HG03095 (cell line): Measurements from ENCODE around the gene GGA3.
A peak's percentile ranks its signal among the peaks of the same experiment; 100 is the strongest.
"Not testable (repeated sequence)": the region's sequence is repeated elsewhere in the genome, so short reads cannot be mapped to it uniquely, and the experiment has no call there.

Source experiments
- ATAC-seq: cut with Tn5 transposase; IDR thresholded peaks from one replicate; pipeline ENCODE4 v1.9.1; 2021; ENCODE audit warnings: moderate library complexity; ENCODE audit not compliant: unreplicated experiment

GGA3 gene

DNA sequence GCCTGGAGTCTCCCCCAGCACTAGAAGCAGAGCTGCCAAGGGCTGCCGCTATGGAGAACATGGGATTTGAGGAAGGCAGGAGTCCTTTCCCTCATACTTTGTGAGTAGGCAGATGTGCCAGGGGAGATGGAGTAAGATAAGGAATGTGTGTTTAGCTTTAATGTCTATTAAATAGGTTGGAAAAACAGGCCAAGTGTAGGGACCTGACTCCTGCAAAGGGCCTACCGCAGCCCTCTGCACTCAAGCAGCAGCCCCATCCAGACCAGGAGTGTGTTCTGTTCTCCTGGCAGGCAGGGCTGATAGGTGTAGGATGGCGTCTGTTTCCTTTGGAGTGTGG lies 11.4 kb upstream of the GGA3 start:
- ATAC-seq = no peak

DNA sequence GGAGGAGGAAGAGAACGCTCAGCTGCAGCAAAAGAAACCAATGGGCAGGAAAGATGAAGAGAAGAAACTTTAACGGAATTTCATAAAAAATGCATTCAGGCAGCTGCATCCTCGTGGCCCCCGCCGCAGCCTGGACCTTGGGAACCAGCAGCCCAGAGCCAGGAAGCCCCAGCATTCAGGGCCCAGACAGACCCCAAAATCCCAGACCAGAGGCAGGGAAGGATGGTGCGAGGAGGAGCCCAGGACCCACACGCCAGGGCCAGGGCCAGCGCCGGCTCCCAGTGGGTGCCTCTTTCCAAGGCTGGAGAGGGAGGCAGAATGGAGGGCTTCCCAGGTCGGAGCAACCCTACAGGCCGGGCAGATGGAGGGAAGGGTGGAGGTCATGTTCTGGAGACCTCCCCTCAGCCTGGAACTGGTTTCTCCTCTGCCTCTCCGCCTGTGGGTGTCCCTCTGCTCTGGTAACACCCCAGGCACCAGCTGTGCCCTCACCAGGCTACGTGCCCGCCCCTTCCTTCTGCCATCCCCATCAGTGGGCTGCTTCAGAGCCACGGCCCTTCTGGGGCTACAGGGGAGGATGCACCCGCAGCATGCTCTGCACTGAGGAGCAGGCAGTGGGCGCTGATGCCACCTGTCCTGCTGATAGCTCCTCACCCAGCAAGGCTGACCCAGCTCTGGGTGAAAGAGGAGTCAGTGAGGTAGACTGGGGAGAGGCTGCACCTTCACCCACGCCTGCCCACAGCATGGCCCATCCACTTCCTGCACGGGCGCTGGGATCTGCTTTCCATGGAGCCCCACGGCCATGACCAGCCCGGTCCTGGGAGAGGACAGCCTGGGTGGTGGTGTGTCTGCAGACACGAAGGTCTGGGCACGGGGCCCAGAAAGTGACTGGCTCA lies 10.8 kb upstream of the GGA3 start:
- no peak for ATAC-seq

DNA sequence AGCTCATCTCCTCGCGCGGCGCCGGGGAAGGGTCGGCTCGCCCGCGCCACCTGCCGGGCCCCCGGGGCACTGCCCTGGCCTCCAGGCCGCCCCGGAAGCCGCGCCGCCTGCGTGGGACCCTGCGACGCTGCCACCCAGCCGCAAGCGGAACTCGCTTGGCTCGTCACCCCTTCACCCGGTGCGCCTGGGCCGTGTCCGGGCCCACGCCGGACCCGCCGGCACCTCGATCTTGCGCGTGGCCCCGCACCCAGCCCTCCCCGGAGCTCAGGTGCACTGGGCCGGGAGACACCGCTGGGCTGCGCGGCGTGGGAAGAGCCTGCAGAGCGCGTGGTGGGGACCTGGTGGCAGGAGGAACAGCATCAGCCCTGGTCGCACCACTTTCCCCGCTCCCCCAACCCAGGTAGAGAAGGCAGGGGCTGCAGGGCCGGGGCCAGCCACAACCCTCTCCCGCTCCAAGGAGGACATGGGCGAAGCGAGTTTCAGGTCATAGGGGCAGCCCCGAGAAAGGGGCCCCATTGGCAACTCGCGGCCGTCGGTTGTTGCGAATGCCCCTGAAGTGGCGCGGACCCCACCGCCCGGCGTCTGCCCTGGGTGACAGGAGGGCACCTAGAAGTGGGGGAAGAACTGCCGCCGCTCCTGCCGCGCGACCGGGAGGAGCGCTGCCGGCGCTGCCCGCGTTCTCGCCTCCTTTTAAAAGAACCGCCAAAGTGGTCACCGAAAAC lies 10.0 kb upstream of the GGA3 start:
- peak; percentile 55 for ATAC-seq

DNA sequence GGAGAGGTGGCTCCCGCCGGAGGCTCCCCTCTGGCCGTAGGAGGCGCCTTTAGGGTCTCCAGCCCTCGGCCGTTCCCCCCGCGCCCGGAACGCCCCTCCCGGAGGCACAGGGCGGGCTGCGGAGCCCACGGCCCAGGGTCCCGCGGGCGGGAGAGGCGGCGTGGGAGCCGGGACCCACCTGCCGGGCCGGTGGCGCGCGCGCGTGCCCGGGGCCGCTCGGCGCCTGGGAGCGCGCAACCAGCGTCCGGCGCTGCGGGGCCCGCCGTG lies 9.5 kb upstream of the GGA3 start, which contains the start of gene MIF4GD:
Gene MIF4GD, minus strand, starts transcription at position 266 of the 267 bp plus-strand sequence. CDS start 1,036 bp downstream, outside the sequence.
- no peak for ATAC-seq

DNA sequence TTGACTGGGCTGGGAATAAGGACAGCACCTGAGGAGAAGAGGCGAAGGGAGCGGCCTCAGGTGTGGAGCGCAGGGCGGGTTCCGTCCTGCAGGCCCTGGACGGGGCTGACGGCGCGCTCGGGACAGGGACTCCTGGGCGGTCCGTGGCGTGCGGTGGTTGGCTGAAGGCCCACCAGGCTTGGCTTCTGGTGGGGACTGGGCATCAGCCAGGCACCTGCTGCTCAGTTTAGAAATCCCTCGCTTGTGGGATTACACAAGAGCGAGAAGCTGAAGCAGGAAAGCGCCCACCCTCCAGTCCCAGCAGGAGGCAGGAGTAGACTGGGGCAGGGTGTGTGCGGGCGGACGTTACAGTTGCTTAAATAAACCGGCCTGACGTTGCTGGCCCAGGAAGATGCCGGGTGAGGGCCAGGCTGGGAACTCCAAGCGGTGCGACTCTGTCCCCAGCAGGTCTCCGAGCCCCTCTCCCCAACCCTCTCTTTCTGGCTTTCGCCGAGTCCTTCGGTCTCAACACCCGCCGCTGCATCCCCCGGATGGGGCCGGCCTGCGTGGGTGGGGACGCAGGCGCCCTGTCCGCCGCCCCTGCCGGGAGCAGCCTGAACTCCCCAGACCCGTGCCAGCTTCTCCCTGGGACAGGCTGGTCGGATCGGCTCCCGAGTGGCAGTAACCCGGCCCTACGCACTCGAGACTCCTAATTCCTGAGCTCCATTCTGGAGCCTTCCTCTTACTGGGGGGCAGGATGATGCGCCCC lies 9.0 kb upstream of the GGA3 start:
- ATAC-seq = peak; percentile 39

DNA sequence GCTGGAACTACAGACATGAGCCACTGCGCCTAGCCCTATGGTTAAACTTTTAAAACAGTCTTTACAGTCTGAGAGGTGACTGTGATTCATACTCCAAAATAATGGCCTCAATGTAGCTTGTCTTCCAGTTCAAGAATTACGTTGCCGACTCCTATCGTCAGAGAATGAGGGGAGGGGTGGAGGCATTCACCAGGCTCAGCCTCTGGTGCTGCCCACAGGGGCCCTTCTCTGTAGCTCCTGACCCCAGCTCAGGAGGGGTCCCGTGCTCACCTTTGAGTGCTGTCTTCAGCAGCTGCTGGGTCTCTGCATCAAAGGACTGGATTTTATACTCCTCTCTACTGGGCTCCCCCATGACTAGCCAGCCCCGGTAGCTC lies 8.4 kb upstream of the GGA3 start:
- no peak for ATAC-seq

DNA sequence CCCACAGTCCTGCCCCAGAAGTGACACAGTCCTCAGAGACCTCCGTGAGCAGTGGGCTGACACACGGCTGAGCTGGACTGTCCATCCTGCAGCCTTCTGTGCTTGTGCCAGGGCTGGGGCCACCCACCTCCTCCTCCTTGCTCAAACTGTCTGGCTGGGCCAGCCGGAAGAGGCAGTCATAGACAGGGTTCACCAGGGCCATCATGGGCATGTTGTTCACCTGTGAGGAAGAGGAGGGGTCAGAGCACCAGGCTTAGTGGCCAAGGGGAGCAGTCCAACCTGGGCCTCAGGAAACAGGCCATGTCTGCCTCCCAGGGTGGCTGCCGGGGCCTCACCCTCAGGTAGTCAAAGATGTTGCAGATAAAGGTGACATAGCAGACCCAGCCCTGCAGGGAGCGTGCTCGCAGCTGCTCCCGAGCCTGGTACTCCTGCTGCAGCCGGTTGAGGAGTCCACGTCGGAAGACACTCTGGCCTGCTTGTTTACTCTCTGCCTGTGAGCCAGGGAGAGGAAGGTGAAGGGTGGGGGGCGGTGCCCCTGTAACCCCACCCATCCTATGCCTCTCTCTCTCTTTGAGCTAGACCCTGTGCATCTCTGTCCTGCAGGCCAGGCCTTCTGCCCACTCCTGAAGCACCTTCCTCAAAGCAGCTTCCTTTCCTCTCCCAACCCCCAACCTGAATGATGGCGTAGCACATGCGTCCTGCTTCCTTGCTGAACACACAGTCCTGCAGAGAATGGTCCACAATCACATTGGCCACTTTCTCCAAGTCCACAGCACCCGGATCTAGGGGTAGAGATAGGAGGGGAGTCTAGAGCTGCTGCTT lies 6.2 kb upstream of the GGA3 start:
- ATAC-seq = no peak

DNA sequence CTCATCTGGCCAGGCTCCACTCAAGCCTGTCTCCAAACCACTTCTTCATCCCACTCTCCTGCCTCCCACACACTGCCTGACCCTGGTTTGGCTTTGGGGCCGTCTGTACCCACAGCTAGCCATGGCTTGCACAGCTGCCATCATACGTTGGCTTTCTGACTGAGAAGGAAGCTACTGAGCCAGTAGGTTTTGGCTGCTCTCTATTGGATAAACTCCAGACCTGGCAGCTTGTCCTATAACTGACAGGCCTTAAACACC lies 5.7 kb upstream of the GGA3 start:
- no peak for ATAC-seq

DNA sequence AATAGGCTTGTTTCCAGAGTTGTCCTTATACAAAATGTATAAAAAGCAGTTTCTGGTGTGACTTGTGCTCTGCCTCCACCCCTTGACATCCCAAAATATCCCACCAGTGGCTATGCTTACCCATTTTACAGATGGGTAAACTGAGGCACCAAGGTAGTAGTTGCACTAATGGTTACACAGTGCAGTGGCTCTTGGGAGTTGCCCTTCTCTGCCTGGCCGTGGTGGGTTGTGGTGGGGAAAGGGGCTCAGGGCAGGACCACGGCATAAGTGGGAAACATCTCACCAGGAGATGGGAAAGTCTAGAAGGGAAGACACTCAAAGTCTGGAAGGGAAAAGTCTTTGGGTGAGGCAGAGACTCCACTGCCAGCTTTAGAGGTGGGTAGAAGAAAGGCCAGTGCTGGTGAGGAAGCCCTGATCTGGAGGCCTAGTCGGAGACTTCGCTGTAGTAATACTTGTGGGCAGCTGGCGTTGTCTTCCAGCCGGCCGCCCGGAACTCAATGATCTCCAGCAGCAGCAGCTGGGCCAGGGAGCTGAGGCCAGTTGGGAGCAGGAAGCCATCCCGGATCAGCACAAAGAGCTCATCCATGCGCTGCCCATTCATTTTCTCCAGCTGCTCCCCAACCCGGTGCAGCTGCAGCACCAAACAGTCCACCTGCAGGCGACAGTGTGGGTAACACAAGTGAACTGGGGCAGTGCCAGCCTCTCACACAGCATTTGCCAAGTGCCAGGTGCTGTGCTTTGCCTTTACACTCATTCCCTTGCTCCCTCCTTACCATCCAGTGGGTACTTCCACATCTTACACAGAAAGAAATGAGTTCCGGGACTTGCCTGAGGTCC lies 5.1 kb upstream of the GGA3 start:
- no peak for ATAC-seq

DNA sequence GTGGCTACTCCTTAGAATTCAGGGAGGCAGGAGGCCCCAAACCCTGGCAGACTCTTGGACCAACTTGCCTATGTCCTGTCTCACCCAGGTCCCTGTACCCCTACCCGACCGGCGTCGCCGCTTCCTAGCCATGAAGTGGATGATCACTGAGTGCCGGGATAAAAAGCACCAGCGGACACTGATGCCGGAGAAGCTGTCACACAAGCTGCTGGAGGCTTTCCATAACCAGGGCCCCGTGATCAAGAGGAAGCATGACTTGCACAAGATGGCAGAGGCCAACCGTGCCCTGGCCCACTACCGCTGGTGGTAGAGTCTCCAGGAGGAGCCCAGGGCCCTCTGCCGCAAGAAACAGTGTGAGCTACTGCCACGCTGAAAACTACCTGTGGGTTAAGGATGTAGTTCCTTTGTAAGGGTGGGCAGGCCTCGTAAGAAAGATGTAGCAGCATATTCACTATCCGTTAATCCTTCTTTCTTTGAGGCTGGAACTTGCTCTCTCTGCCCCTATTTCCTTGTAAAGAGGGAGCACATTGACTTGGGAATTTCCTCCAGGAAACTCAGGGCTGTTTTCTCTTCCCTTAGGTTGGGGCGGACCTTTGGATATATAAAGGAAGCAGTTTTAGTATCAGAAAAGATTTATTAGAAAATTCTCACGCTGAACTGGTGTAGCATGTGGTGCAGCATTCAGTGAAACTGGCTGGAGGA lies 4.4 kb upstream of the GGA3 start:
- no peak for ATAC-seq

DNA sequence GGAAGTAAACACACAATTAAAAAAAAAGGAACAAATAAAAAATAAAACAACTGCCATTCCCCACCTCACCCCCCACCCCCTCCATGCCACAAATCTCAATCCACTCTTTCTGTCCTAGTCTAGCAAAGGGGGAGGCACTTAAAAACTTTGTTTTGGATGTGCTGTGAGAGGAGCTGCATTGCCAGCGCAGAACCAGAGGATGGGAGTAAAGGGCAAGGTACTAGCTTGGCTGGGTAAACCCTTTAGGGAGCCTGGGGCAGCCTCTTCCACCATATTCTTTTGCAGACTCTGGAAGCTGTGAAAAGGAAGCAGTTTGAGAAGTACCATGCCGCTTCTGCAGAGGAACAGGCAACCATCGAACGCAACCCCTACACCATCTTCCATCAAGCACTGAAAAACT lies 1.6 kb upstream of the GGA3 start:
- no peak for ATAC-seq

DNA sequence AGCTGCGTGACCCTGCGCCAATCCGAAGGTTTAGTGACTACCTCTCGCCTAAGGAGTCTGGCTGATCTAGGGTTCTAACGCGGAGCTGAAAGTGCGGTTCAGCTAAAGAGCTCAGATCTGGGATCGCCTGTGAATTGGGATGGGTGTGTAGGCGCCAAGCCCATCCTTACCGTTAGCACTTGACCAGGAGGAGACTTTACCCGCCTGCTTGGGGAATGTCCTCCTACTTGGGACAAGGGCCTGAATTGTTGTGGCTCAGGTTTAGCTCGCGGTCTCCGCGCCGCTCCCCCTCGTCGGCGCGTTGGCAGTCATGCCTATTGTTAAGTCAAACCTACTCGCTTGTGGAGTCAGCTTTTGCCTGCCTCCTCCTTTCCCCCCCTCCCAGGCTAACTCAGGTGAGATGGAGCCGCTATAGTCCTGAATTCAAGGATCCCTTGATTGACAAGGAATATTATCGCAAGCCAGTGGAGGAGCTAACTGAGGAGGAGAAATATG lies 753 bp upstream of the GGA3 start:
- ATAC-seq = no peak

DNA sequence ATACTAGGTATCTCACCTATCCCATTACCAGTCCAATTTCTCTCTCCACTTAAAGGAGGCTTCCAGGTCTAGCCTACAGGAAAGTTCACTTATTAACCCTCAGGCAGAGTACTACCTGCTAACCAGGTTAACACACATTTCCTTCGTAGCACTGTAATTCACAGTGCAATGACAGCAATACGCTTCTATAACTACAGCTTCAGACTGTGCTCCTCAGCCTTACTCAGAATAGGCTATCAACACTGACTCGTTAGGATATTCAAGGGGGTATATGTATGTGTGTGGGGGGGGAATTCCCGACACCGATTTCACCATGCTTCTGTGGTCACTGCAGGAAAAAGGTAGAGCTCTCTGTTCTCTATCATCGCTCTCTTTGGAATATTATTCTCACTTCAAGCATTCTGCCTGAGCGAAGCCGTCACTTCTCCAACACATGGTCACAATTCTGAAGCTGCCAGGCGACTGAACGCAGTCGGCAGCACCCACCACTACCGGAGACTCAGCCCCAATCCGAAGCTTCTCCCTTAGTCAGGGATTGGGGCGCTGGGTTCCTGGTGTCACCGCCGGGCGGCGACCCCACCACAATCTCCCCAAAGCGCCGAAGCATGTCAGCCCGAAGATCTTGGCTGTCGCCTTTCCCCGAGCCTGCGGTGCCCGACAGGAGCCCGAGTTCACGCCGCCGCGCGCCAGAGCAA lies 618 bp downstream of the GGA3 start:
- ATAC-seq = peak; percentile 18

DNA sequence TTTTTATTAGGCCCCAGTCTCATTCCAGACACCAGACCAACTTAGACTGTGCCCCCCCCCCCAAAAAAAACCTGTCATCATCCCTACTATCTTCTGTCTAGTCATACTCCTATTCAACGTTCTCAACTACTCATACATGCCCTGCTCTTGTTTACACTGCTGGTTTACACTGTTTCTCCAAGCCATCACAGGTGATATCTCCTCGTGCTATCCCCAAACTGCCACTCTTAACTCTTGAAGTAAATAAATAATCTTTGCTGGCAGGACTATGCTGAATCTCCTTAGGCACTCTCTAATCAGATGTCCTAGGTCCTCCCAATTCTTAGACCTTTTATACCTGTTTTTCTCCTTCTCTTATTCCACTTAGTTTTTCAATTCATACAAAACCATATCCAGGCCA lies 4.2 kb downstream of the GGA3 start:
- ATAC-seq = not testable (repeated sequence)

DNA sequence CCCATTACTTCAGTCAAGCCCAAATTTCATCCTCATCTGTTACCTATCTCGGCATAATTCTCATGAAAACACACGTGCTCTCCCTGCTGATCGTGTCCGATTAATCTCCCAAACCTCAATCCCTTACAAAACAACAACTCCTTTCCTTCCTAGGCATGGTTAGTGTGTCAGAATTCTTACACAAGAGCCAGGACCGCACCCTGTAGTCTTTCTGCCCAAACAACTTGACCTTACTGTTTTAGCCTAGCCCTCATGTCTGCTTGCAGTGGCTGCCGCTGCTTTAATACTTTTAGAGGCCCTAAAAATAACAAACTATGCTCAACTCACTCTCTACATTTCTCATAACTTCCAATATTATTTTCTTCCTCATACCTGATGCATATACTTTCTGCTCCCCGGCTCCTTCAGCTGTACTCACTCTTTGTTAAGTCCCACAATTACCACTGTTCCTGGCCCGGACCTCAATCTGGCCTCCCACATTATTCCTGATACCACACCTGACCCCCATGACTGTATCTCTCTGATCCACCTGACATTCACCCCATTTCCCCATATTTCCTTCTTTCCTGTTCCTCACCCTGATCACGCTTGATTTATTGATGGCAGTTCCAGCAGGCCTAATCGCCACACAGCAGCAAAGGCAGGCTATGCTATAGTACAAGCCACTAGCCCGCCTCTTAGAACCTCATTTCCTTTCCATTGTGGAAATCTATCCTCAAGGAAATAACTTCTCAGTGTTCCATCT lies 5.3 kb downstream of the GGA3 start:
- ATAC-seq = not testable (repeated sequence)

DNA sequence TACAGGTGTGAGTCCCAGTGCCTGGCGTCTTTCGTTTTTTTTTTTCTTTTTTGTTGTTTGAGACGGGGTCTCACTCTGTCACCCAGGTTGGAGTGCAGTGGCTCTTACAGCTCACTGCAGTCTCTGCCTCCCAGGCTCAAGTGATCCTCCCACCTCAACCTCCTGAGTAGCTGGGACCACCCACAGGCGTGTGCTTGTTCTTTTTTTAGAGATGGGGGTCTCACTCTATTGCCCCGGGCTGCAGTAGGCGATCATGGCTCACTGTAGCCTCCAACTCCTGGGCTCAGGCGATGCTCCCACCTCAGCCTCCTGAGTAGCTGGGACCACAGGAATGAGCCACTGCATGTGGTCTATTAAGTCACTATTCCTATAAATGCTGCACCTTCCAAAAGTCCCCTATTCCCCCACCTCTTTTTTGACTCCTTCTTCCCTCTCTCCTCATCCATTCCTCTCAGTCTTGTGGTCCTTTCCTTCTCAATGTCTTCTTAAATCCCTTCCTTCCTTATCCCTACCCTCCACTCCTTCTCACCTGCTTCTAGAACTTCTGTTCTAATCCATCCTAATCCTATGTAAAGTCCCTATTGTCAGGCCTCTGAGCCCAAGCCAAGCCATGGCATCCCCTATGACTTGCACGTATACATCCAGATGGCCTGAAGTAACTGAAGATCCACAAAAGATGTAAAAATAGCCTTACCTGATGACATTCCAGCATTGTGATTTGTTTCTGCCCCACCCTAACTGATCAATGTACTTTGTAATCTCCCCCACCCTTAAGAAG lies 9.2 kb downstream of the GGA3 start:
- ATAC-seq = no peak

DNA sequence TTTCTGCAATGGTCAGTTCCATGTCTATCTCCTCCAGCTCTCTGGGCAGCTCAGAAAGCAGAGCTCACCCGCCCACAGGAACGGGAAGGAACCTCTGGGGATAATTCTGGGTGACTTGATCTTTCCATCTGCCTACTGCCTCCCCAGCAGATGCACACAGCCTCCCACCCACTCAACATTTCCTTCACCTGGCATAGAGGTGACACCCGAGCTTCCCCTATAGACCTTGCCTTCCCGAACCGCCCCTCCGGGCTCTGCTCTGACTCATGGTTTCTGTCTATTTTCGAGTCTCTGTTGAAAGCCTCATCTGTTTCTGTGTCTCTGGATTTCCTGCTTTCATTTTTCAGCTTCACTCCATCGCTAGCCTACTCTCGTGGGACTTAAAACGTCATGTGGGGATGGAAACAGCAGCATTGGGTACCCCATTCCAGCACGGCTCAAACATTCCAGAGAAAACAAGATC lies 11.4 kb downstream of the GGA3 start:
- peak; percentile 90 for ATAC-seq
